Mesenchymal stem cell (in vitro differentiated cells and primary cell): ENCODE results near the gene JUND.

Source experiments
- DNase-seq: peaks from one replicate; pipeline ENCODE4 v3.0.0-alpha.2; 2013
- H2AFZ ChIP-seq: one replicate; pipeline ENCODE4 v1.6.1; 2013; ENCODE audit warnings: low read depth, mild to moderate bottlenecking, control low read depth, inconsistent platforms, low read length, moderate library complexity
- H2AK5ac ChIP-seq: 2 replicates; pipeline ENCODE4 v1.6.1; 2013; ENCODE audit warnings: low read length, moderate library complexity, mild to moderate bottlenecking, inconsistent platforms; ENCODE audit not compliant: severe bottlenecking
- H2BK120ac ChIP-seq: one replicate; pipeline ENCODE4 v1.6.1; 2013; ENCODE audit warnings: low read depth, mild to moderate bottlenecking, inconsistent platforms, low read length, moderate library complexity
- H2BK12ac ChIP-seq, 2 experiments: one replicate each; pipeline ENCODE4 v1.6.1; 2013; ENCODE audit warnings: inconsistent platforms in 2 of 2, low read length in 2 of 2, mild to moderate bottlenecking in 2 of 2, moderate library complexity in 2 of 2, control low read depth in 1 of 2
- H2BK15ac ChIP-seq: one replicate; pipeline ENCODE4 v1.6.1; 2013; ENCODE audit warnings: mild to moderate bottlenecking, low read depth, inconsistent platforms; ENCODE audit not compliant: poor library complexity, severe bottlenecking
- H2BK5ac ChIP-seq: 2 replicates; pipeline ENCODE4 v1.6.1; 2013; ENCODE audit warnings: low read depth, mild to moderate bottlenecking, low read length, control low read depth, inconsistent platforms; ENCODE audit not compliant: poor library complexity, severe bottlenecking
- H3K14ac ChIP-seq, 2 experiments: one replicate each; pipeline ENCODE4 v1.6.1; 2013; ENCODE audit warnings: inconsistent platforms in 2 of 2, low read length in 2 of 2, control low read depth in 1 of 2, mild to moderate bottlenecking in 1 of 2, moderate library complexity in 1 of 2
- H3K18ac ChIP-seq, 2 experiments: one replicate each; pipeline ENCODE4 v1.6.1; 2013; ENCODE audit warnings: inconsistent platforms in 2 of 2, low read length in 2 of 2, control low read depth in 1 of 2, low read depth in 1 of 2, mild to moderate bottlenecking in 1 of 2
- H3K23ac ChIP-seq, 2 experiments: one replicate each; pipeline ENCODE4 v1.6.1; 2013; ENCODE audit warnings: inconsistent platforms in 2 of 2, low read length in 2 of 2, mild to moderate bottlenecking in 2 of 2, moderate library complexity in 2 of 2, control low read depth in 1 of 2
- H3K27ac ChIP-seq: 2 replicates; pipeline ENCODE4 v1.5.1; 2013; ENCODE audit warnings: mild to moderate bottlenecking, moderate library complexity, low read length, control low read depth, inconsistent platforms; ENCODE audit not compliant: poor library complexity, severe bottlenecking
- H3K27me3 ChIP-seq, 2 experiments: 2 replicates each; pipeline versions ENCODE4 v1.6.1 to v1.7.0; 2013; ENCODE audit warnings: low read length in 2 of 2, mild to moderate bottlenecking in 2 of 2, moderate library complexity in 2 of 2, control low read depth in 1 of 2, inconsistent platforms in 1 of 2; ENCODE audit not compliant: control insufficient read depth in 1 of 2, insufficient read depth in 1 of 2
- H3K36me3 ChIP-seq, 2 experiments: 2 replicates each; pipeline versions ENCODE4 v1.6.1 to v1.7.0; 2013; ENCODE audit warnings: low read length in 2 of 2, control low read depth in 1 of 2, inconsistent platforms in 1 of 2, low read depth in 1 of 2, mild to moderate bottlenecking in 1 of 2; ENCODE audit not compliant: insufficient read depth in 2 of 2, control insufficient read depth in 1 of 2
- H3K4ac ChIP-seq, 2 experiments: one replicate each; pipeline ENCODE4 v1.6.1; 2013; ENCODE audit warnings: inconsistent platforms in 2 of 2, low read length in 2 of 2, mild to moderate bottlenecking in 2 of 2, moderate library complexity in 2 of 2, control low read depth in 1 of 2, low read depth in 1 of 2
- H3K4me1 ChIP-seq: 2 replicates; pipeline ENCODE4 v1.6.1; 2013; ENCODE audit warnings: low read depth, low read length, control low read depth; ENCODE audit not compliant: control insufficient read depth, insufficient read depth
- H3K4me2 ChIP-seq: 2 replicates; pipeline ENCODE4 v1.6.1; 2013; ENCODE audit warnings: low read length, mild to moderate bottlenecking, inconsistent platforms; ENCODE audit not compliant: poor library complexity, severe bottlenecking
- H3K4me3 ChIP-seq, 2 experiments: 2 replicates each; pipeline versions ENCODE4 v1.5.1 to v1.7.0; 2013; ENCODE audit warnings: low read length in 2 of 2, mild to moderate bottlenecking in 2 of 2, control low read depth in 1 of 2, low read depth in 1 of 2; ENCODE audit not compliant: insufficient read depth in 1 of 2
- H3K79me1 ChIP-seq: replicated peaks from 2 replicates; pipeline ENCODE4 v1.6.1; 2013; ENCODE audit warnings: mild to moderate bottlenecking, control low read depth, low read length, inconsistent platforms; ENCODE audit not compliant: poor library complexity, severe bottlenecking
- H3K9ac ChIP-seq: 2 replicates; pipeline ENCODE4 v1.7.0; 2013; ENCODE audit warnings: mild to moderate bottlenecking, low read length, moderate library complexity
- H3K9me3 ChIP-seq: 2 replicates; pipeline ENCODE4 v1.7.0; 2013; ENCODE audit warnings: mild to moderate bottlenecking, low read length; ENCODE audit not compliant: control insufficient read depth
- H4K8ac ChIP-seq: one replicate; pipeline ENCODE4 v1.6.1; 2013; ENCODE audit warnings: inconsistent platforms, mild to moderate bottlenecking, low read length, moderate library complexity
- H4K91ac ChIP-seq: one replicate; pipeline ENCODE4 v1.6.1; 2013; ENCODE audit warnings: mild to moderate bottlenecking, low read length, inconsistent platforms
- WGBS: methylation state at CpG from one replicate; pipeline ENCODE4 v1.1.7; 2013; ENCODE audit warnings: mixed read lengths; 5-methylcytosine and 5-hydroxymethylcytosine counted together

Gene JUND

DNA sequence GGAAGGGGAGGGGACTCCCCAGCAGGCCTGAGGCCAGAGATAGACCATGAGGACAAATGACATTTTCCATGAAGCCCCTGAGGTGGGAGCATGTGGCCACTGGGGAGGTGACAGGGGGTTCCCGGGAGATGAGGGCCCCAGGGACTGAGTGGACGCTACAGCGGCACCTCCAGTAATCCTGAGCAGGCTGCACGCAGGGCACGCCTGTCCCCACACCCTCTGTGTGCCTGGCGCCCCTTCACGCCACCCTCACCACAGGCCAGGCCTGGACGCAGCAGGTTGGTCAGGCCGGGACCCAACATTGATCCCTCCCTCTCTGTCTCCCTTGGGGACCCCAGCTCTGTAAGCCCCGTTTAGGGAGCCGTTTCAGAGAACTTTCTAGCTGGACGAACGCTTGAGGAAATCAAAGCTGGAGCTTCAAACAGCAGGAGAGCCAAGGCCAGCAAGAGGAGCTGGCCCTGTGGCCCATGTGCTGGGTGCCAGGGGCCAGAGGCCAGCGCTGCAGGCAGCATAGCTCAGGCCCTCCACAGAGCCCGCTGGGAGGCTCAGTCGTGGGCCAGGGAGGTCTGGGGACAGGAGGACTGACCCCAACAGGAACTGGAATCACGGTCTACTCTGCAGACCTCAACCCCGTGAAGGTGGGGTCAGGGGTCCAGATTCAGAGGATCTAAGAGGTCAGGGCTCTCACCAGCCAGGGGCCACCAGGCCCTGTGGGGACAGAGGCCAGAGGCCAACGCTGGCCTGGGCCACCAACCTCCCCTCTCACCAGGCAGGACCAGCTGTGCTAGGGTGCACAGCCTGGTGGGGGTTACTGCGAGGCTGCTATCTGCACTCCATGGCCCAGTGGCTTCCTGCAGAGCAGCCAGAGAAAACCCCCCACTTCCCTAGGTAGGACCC is 26.9 kb upstream of the JUND start:
- 95% methylated on average over 19 of the region's 20 CpGs for WGBS

DNA sequence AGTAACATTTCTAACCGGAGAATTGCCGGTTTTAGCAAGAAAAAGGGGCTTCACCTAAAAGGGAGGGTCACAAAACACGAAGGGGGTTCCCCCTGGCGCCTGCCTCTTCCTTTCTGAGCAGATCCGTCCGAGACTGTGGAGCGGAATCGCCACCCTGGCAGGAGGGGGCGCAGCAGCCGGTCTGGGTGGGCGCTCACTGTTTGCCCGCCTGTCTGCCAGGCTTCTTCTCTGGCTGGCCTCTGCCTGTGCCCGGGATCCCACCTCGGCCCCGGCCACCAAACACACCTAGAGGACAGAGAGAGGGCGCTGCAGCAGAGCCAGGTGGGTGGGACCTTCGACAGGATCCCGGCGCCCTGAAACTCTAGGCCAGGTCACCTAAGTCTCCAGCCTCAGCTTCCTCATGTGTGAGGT is 25.9 kb upstream of the JUND start:
- Histone ChIP-seq H3K9ac (no peak overlapping the region), H2AK5ac (no peak overlapping the region), H3K4ac (no peak overlapping the region), H2BK15ac (no peak overlapping the region), H3K4me2 (no peak overlapping the region), H3K79me1 (peaks cover 14% of the 10 kb centered on the region), H3K9me3 (no peaks in the 10 kb centered on the region), H4K8ac (no peak overlapping the region), H2AFZ (no peak overlapping the region), H3K23ac (no peak overlapping the region), H3K14ac (no peak overlapping the region), H4K91ac (peak overlapping the region; percentile 34), H3K18ac (no peak overlapping the region), H3K4me3 (no peak overlapping the region), H3K27ac (no peak overlapping the region), H2BK120ac (no peak overlapping the region), H3K27me3 (no peaks in the 10 kb centered on the region), H3K36me3 (peaks cover 25 to 69% of the 10 kb centered on the region in 2 experiments), H3K4me1 (peaks cover 30% of the 10 kb centered on the region), H2BK12ac (peak overlapping the region in 1 of 2 experiments; percentile 9), H2BK5ac (no peak overlapping the region)
- 95% methylated on average over 19 of the region's 19 CpGs for WGBS
- DNase-seq = no peak

More for the DNA sequence above, 26.9 kb upstream of the JUND start:
- Histone ChIP-seq H4K91ac (peak overlapping the region; percentile 30), H2BK5ac (no peak overlapping the region), H3K4ac (no peak overlapping the region), H3K4me3 (peak overlapping the region in 1 of 2 experiments; percentile 9), H2BK15ac (no peak overlapping the region), H3K18ac (no peak overlapping the region), H3K23ac (no peak overlapping the region), H3K9ac (no peak overlapping the region), H4K8ac (no peak overlapping the region), H3K79me1 (peaks cover 18% of the 10 kb centered on the region), H3K9me3 (no peaks in the 10 kb centered on the region), H3K27me3 (no peaks in the 10 kb centered on the region), H2AK5ac (no peak overlapping the region), H2AFZ (no peak overlapping the region), H3K4me2 (no peak overlapping the region), H3K4me1 (peaks cover 26% of the 10 kb centered on the region), H3K14ac (no peak overlapping the region), H2BK120ac (no peak overlapping the region), H2BK12ac (no peak overlapping the region), H3K36me3 (peaks cover 29 to 72% of the 10 kb centered on the region in 2 experiments), H3K27ac (no peak overlapping the region)
- DNase-seq = no peak

DNA sequence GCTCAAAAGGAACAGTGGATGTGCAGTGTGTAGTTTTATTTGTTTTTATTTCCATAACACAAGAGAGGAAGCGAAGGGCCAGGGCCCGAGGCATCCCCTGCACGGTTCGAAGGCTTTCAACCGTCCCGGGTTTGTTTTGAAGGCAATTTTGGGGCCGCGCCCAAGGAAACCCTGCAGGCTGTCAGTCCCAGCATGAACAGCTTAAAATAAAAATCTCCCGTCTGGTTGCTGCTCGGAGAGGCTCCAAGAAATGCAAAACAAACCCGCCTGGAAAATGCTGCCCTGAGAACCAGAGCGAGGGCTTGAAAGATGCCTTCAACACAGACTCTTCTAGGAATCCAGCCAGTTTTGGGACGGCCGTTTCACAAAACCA is 25.5 kb upstream of the JUND start:
- no peak overlapping the region for H2BK120ac ChIP-seq
- H3K18ac ChIP-seq = no peak overlapping the region
- H3K4me2 ChIP-seq = no peak overlapping the region
- no peak overlapping the region for H3K27ac ChIP-seq
- H3K14ac ChIP-seq = no peak overlapping the region
- H3K4me3 ChIP-seq = no peak overlapping the region
- H3K27me3 ChIP-seq = no peaks in the 10 kb centered on the region
- H2AK5ac ChIP-seq = no peak overlapping the region
- no peaks in the 10 kb centered on the region for H3K9me3 ChIP-seq
- no peak overlapping the region for H2BK5ac ChIP-seq
- H2BK12ac ChIP-seq = no peak overlapping the region
- H3K4ac ChIP-seq = no peak overlapping the region
- no peak for DNase-seq
- H3K4me1 ChIP-seq = peaks cover 30% of the 10 kb centered on the region
- no peak overlapping the region for H3K9ac ChIP-seq
- H2AFZ ChIP-seq = no peak overlapping the region
- peaks cover 10% of the 10 kb centered on the region for H3K79me1 ChIP-seq
- no peak overlapping the region for H4K8ac ChIP-seq
- H3K23ac ChIP-seq = no peak overlapping the region
- H3K36me3 ChIP-seq = peaks cover 21 to 65% of the 10 kb centered on the region in 2 experiments
- no peak overlapping the region for H2BK15ac ChIP-seq
- no peak overlapping the region for H4K91ac ChIP-seq
- WGBS = 94% methylated on average over 14 of the region's 14 CpGs

DNA sequence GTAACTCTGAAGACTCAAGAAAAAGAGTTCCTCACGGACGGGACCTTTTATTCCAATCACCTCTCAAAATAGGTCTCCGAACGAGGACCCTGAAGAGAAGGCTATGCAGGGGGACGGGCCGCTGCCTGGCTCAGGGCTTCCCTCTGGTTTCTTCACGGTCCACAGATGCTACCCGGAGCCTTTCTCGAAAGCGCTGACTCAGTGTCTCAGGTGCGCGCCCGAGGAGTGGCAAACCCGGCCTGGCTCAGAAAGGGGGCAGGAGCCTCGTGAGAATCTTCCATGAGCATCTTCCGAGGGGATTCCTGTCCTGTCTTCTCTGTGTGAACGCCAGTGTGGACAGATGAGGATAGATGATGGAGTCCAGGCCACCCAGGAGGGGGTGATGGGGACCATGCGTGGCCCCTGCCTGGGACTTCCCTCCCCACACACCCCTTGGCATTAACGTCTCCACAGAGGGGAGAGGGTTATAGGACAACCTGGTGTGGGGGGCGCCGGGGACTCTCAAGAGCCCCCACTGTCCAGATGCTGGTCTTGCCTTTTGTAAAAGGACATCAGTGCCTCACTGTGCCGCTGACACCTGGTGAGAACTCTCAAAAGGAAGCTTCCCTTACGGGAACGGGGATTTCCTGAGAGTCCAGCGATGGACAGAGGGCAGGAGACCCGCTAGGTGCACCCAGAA is 24.9 kb upstream of the JUND start:
- no peak overlapping the region for H2BK12ac ChIP-seq
- H3K4ac ChIP-seq = no peak overlapping the region
- no peaks in the 10 kb centered on the region for H3K27me3 ChIP-seq
- no peaks in the 10 kb centered on the region for H3K9me3 ChIP-seq
- no peak overlapping the region for H3K14ac ChIP-seq
- peak overlapping the region; percentile 53 for H2AK5ac ChIP-seq
- H4K91ac ChIP-seq = no peak overlapping the region
- H2BK120ac ChIP-seq = peak overlapping the region; percentile 54
- no peak overlapping the region for H3K23ac ChIP-seq
- H3K36me3 ChIP-seq = peaks cover 19 to 60% of the 10 kb centered on the region in 2 experiments
- H3K18ac ChIP-seq = no peak overlapping the region
- H3K79me1 ChIP-seq = peaks cover 7% of the 10 kb centered on the region
- H3K4me2 ChIP-seq = no peak overlapping the region
- no peak overlapping the region for H2AFZ ChIP-seq
- peak overlapping the region; percentile 15 for H2BK15ac ChIP-seq
- no peak overlapping the region for H3K27ac ChIP-seq
- H3K9ac ChIP-seq = no peak overlapping the region
- H3K4me3 ChIP-seq = no peak overlapping the region
- no peak overlapping the region for H2BK5ac ChIP-seq
- H4K8ac ChIP-seq = no peak overlapping the region
- 94% methylated on average over 25 of the region's 26 CpGs for WGBS
- no peak for DNase-seq
- peaks cover 30% of the 10 kb centered on the region for H3K4me1 ChIP-seq
